ENCODE data around the gene SPTBN2.

SPTBN2 gene

DNA sequence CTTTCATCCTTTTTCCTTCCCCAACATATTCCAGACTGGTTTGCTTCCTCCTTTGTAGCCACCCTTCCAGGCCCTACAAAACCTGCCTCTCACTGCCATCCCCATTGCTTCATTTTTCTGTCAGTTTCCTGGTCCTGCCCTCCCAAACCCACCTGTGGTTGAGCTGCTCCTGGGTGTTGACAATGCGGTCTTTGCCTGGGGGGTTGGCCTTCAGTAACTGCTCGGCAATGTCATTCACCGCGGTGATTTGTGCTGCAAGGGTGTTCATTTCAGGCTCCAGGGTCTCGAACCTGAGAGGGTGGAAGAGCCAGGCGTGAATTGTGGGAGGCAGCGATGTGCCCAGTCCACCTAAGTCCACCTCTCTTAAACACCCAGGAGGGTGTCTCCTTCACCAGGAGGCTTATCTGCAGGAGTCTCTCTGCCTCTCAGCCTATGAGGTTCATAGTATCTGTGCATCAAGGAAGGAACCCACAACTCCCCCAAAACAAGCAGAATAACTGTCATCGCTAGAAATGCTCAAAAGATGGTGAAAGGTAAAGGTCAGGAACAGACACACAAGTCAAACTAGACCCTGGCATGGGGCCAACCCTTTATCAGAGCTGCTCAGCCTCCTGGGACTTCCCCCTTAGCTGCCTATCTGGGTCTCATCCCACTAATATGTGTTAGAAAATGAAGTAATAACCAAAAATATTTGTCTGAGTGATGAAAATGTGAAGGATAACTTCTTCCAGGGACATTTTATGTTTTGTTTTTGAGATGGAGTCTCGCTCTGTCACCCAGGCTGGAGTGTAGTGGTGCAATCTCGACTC lies 27.4 kb downstream of the SPTBN2 start:
- no peak for DNase-seq

DNA sequence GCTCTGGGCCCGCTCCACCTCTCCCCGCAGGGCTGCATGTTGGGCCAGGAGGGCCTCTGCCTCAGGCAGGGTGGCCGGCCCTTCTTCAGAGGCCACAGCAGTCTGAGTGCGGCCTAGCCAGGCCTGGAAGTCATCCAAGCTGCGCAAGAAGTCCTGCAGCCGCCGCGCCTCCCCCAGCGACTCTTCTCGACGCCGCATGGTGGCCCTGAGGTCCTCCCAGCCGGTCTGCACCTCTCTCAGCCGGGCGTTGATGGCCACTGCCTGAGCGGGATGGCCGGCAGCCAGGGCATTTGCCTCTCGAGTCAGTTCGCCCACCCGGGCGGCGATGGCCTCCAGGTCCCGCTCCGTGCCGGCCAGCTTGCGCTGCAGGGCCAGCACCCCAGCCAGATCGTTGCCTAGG lies 28.3 kb downstream of the SPTBN2 start:
- no peak for DNase-seq

DNA sequence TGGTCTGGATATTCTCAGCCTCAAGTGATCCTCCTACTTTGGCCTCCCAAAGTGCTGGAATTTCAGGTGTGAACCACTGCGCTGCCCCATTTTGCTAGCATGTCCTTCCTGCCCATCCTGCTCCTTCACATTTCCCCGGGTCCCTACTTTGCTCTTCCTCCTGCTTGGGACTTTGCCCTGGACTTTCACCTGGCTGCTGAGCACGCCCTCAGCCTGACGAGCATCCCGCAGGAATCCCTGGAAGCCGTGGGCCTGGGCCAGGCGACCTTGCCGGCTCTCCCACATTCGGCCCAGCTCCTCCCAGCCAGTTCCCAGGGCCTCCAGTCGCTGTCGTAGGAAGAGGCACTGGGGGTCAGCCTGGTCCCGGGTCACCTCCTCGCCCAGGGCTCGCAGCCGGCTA lies 28.7 kb downstream of the SPTBN2 start:
- DNase-seq = no peak

DNA sequence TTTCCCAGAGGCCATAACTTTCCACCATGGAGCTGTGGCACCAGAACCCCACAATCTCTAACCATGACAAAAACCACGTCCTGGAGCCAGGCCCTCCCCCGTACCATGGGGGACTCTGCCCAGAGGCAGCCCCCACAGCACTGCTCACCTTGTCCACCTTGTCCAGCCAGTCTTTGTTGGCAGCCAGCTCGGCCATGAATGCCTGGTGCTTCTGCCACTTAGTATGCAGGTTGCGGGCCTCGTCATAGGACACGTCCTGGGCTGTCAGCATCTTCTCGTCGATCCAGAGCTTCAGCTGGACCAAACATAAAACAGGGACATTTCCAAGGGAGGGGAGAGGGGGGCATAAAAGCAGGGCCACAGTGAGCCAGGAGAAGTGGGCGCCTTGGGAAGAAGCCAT lies 30.5 kb downstream of the SPTBN2 start:
- no peak for DNase-seq

DNA sequence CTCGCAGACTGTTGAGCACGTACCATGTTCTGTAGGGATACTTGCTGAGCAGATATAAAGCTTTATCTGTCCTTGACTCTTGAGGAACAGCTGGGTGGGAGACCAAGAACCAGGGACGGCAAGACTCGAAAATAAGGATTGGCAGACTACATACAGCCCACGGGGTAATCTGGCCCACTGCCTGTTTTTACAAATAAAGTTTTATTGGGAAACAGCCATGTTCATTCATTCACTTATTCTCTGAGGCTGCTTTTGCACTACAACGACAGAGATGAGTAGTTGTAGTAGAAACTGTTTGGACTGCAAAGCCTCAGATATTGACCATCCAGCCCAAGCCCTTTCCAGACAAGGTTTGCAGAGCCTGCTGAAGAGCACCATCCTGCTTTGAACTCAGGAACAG lies 31.0 kb downstream of the SPTBN2 start:
- DNase-seq = no peak

DNA sequence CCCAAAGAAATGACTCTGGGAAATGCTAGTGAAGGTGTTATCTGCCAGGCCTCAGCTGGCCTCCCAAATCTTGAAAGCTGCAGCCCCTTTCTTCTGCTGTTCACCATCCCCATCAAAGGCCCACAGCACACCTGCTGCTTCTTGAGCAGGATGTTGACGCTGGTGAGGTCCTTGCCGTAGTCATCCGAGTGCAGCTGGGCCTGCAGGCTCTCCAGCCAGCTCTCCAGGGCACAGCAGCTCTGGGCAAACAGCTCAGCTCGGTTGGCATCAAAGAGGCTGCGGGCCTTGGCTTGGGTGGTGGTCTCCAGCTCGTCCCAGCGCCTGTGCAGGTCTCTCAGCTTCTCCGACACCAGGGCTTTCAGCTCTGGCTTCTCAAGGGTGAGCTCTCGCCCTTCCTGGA lies 32.9 kb downstream of the SPTBN2 start:
- DNase-seq = no peak

DNA sequence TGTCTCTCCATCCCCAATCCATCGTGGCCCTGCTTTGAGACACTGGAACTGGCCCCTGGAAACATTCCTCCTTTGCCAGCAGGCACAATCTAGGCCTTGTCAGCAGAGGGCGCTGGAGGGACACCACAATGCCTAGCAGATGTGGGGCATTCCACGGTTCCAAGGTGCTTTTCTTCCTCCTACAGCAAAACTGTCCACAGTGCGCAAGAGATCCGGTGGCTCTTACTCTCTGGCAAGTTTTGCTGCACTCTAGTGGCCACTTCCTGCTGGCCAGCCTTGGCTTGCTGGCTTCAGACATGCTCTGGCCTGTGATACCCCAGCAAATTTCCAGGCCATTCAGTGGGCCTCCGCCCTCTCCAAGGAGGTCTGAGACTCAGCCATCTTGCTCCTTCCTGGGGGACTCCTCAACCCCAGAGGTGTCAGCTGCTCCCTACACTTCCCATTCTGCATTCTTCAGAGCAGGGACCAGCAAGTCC lies 34.2 kb downstream of the SPTBN2 start:
- peak; percentile 90 for DNase-seq

DNA sequence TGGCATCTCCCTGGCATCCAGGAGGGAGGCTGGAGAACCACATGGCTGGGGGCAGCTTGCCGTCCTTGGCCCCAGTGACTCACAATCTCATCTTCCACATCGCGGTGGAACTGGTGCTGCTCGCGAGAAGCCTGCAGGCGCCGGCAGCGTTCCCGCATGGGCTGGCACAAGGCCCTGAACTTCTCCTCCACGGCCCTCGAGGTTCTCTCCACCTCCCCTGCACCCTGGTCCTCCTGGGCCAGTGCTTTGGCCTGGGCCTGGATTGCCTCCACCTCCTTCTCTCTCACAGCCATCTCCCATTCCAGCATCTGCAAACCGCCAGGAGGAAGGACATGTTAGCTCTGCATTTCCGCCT lies 35.0 kb downstream of the SPTBN2 start:
- no peak for DNase-seq

DNA sequence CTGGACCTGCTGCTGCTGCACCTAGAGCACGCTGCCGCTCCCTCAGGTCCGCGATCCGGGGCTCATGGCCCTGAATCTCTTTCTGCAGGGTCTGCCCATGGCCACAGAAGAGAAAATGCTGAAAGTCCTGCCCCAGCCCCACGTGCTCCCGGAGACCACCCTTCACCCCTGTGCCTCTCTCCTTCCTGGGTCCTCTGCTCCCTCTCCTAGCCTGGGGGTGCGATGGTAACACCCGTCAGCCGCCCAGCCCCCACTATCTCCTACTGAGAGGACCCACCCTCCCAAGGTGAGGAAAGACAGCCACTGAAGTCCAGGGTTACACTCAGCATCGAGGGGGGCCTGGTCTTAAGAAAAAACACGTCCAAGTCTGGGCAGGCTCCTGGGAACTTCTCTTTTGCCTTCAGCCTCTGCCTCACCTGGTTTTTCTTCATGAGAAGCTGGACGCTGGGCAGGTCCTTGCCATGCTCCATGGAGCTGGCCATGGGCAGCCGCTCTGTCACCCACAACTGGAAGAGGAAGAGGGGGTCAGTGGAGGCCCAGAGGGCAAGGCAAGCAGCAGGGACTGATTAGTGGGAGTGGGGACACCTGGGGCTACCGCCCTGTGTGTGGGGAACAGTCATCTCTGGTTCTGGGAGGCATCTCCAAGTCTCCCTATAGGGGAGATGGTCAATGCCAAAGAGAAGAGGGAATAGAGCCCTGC lies 35.5 kb downstream of the SPTBN2 start:
- DNase-seq = no peak

DNA sequence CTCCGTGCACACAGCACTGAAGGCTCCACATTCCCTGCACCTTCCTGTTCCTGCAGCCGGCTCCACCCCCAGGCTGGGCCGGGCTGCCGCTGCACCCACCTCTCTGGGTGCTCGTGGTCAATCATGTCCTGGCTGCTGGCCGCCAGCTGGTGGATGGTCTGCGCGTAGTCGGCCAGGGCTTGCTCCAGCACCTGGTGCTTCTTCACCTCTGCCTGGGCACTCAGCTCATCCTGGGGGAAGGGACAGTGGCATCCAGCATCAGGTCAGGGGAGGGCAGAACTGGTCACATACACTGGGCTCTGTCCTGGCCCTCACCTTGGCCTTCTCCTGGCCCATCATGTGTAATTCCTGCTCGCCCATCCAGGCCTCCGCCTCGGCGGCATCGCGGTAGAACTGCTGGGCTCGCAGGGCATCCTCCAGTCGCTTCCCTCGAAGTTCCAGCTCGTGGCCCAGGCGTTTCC lies 36.1 kb downstream of the SPTBN2 start:
- no peak for DNase-seq

DNA sequence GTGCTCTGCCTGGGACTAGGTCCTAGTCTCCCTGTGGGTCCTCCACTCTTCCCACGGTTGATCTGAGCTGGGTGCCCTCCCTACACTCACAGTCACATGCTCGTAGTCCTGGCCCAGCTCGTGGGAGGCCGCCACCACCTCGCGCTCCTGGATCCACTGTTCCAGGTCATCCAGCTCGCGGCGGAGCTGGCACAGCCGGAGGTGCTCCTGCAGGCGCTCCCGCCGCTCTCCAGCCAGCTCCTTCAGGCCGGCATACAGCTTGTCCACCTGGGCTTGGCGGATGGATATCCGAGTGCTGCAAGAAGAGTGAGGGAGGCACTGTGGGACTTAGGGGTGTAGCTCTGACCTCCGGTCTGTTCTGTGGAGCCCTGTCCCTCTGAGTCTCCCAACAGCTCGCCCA lies 36.6 kb downstream of the SPTBN2 start:
- no peak for DNase-seq

DNA sequence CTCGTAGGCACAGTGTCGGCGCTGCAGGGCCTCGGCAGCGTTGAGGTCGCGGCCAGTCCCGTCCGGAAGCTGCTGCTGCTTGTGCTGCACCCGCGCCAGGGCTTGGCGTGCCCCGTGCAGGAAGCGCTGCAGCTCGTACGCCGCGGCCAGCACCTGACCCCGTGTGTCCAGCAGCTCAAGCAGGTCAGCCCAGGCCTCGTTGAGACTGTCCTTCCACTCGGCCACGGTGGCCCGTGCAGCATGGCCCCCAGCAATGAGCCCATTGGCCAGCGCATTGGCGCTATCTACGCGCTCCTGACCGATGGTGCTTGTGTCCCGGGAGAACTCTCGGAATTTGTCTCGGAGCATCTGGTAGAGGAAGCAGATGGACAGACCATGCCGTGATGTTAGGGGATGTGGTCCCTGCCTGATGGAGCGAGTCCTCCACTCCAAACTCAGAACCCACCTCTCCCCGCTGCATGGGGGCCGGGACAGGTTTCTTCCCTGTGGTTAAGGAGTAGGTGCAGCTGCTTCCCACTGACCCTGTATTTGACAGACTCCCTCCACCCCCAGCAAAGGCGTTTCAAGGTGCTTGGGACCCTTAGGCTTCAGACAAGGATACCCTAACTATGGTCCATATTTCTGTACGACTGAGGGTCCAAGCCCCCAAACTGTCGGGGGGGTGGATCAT lies 37.6 kb downstream of the SPTBN2 start:
- DNase-seq = no peak

DNA sequence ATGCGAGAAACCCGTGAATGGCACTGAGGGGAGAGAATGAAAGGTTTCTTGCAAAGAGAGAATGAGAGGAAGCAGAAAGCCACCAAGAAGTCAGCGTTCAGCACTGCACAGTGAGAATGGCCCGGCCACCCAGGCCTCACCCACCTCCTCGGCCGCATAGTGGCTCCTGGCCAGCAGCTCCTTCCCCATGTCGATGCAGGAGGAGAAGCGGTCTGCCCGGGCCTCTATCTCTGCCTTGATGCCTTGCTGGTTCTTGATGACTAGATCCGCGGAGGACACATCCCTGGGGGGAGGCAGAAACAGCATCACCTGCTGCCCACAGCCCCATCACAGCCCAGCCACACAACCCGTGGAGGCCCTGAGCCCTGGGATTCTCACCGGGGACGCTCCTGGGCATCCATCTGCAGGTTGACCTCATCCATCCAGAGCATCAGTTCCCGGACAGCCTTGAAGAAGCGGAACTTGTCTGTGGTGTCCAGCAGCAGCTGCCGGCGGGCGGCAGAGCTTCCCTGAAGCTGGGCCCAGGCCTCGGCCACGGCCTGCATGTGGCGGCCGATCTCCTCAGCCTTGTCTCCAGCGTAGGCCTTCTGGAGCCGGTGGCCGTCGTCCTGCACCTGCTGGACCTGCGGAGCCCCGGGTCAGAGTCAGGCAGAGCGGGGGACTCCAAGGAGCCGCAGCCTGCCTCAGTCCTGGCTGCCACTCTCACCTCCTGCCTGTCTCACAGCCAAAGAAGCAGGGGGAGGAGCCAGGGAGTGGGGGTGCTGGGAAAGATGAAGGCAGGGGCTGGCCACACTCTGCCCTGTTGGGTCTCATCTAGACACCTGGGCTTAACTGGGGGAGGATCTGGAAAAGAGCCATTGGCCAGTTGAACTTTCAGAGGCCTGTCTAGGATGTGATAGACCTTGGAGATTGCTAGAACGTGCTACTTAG lies 39.1 kb downstream of the SPTBN2 start:
- no peak for DNase-seq

DNA sequence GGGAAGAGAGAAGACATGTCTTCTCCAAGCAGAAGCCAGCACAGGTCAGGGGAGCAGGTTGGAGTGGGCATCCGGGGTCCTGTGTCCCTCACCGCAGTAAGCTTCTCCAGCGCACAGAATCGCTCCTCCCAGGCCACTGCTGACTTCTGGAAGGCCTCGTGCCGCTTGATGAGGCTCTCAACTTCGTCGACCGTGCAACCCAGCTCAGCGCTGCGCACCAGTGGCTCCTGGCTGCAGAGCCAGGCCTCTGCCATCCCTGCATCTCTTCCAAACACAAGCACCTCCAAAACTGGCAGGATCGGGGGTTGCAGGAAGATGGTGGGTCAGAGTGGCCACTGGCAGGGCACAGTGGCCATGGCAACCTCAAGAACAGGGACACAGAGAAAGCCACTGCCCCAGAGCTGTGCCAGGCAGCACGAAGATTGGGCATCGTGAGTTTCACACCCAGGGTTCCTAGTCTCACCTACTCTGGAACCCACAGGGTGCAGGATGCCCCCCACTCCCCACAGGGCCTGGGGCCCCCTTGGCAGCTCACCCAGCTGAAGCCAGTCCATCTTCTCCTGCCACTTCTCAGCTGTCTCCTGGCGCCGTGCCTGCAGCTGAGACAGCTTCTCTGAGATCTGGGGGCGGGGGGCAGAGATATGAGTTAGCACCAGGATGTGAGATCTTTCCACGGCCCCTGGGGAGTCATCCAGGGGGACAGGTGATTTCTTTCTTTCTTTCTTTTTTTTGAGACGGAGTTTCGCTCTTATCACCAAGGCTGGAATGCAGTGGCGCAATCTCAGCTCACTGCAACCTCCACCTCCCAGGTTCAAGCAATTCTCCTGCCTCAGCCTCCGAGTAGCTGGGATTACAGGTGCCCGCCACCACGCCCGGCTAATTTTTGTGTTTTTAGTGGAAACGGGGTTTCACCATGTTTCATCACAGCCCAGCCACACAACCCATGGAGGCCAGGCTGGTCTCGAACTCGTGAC lies 40.2 kb downstream of the SPTBN2 start:
- no peak for DNase-seq

DNA sequence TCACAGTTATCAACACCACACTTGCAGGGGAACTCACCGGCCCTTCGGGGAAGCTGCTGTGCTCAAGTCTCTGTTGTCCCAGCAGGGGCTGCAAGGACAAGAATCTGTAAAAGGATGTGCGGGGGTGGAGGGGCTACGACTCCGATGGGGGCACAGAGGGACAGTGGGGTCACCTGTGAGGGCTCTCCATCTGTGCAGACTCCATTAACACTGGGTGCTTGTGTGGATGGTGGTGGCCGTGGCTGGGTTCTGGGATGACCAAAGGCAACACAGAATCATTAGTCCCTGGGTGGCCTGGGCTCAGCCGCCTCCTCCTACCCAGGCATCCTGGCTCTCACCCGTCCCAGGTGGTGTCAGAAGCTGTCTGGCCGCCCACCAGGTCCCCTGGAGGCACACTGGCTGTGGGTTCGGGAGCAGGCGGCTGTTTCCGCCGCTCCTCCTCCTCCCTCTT lies 41.2 kb downstream of the SPTBN2 start:
- DNase-seq = no peak

DNA sequence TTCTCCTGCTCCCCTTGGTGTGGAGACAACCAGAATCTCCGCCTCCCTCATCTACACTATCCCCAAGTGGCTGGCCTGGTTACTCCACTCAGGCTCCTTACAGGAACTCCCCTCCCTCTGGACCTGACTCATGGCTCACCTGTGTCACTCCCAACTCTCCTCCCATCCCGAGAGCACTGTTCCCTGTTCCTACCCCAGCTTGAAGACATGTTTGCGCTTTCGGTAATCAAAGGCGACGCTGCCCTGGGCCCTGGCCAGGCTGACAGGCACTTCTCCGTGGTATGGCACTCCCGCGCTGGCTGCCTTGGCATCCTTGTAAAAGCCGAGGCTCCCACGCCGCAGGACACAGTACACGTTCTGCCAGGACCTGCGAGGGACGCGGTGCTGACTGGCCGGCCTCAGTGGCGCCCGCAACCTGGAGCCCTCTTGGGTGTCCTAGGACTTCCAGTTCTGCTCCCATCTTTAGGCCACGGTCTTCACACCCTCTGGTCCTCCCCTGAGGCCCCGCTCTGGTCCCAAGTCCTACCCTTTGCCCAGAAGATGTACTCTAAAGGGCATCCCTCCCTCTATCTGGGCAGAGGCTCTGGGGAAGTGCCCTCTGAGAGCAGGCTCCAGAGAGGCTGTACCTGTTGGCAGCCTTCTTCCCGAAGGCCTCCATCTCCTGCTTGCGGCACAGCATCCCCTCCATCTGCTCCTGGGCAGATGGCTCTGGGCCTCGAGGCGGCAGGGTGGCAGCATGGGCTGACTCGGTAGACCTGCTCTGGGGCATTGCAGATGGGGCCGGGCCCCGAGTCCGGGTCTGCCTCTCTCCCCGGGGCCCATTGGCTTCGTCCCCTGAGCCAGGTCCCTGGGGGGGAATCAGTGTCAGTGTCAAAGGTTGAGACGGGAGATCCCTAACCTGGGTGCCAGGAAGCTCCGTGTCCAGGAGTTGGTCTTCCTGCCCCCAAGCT lies 41.9 kb downstream of the SPTBN2 start:
- DNase-seq = no peak

DNA sequence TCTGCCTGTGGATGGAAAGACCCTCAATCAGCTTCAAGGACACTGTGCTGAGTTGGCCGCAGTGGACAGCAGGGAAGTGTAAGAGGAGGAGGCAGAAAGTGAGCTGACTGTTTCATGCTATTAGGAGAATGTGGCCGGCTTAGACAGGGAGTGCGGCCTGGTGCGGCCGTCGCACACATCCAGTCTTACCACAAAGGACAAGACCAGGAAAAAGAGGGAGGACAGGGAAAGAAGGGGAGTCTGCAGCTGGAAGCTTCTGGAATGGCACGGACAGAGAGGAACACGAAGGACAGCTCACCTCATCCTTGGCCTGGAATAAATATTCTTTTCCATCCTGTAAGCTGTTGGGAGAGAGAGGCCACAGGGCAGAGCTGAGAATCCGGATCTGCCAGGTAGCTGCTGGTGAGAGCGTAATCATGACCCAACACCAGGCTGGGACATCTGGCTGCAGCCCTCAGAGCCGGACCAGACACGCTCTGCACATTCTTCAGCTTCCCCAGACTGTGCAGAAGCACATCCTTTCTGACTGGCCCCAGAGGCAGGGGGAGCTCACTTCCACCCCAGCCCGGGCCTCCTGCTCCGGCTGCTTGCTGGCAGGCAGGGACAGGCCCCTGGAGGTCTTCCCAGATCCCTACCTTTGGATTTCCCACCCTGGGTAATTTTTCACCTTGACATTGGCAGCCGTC lies 42.8 kb downstream of the SPTBN2 start:
- DNase-seq = no peak

DNA sequence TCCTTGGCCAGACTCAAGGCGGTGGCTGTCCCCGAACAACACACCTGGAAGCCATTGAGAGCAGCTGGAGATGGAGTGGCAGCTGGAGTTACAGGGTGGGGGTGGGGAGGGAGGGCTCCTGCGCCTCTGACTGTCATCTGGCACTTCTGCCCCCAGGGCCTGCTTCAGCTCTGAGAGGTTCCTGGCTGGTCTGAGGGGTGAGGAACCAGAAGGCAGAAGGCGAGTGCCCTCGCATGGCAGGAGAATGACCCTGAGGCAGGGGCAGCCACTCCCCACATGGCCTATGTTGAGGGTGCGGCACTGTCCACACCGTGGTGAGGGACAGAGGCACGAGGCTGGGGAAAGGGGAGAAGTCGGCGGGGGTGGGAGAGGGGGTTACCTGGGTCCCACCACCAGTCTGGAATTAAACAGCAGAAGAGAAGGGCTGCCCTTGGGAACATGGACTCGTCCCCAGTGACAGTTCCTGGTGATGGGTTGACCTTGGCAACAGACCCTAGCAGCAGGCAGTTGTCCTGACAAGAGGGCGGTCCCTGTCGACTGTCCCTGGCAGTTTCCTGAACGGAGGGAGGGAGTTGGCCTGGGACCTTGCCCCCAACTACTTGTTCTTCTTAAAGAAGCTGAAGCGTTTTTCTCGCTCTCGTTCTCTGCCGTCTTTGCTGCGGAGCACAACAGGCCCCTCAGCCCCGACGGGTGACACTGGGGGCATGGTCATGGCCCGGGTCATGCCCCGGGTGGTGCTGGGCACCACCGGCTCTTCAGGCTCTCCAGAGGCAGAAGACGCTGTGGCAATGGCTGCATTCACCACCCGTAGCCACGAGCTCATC lies 43.5 kb downstream of the SPTBN2 start:
- DNase-seq = no peak

DNA sequence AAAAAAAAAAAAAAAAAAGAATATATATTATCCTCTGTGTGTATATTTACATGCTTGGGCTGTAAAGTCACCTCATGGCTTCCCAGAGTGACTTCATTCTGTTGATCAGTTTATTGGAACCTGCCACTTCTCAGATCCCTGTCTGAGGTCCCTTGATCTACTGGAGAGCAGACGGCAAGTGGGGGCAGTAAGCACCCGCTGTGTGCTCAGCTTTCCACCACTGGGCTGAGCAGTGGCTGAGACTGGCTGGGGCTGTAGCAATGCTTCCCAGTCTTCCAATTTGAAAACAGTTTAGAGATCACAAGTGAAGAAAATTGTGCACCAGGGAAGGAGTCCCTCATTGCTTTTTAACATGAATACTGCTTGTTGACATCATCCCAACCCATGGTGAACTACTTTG lies 44.4 kb downstream of the SPTBN2 start:
- DNase-seq = no peak

Data from DMS153 (cell line).